ENCODE measurements around the gene INTU. TPM values are rescaled to one million over a fixed set of nuclear protein-coding genes. Genes with fewer than 3 reads are reported as not detected.

INTU gene
- total and polyA plus RNA-seq, 4 donors = 0.30 to 1.7 (median 1.1) TPM

- H3K4me1 ChIP-seq (ENCODE audit: control insufficient read depth in 4 of 4, insufficient read depth in 4 of 4, low read length in 3 of 4) = no peaks in the 10 kb centered on the region
- H3K4me3 ChIP-seq (ENCODE audit: low read depth in 1 of 3, low read length in 3 of 3) = no peak overlapping the region
- no peaks in the 10 kb centered on the region for H3K9me3 ChIP-seq (ENCODE audit: control insufficient read depth in 4 of 4, low read length in 3 of 4)
- TF ChIP-seq YY1 (IDR thresholded peaks at IDR 0.05) (no peak), RXRA (IDR thresholded peaks at IDR 0.05) (peak; percentile 21 to 31)
- 80% methylated on average over 2 of the region's 2 CpGs for WGBS
- H3K27me3 ChIP-seq (ENCODE audit: control insufficient read depth in 4 of 4, insufficient read depth in 4 of 4, low read length in 3 of 4) = no peaks in the 10 kb centered on the region
- no peaks in the 10 kb centered on the region for H3K36me3 ChIP-seq (ENCODE audit: control insufficient read depth in 4 of 4, insufficient read depth in 3 of 4, low read depth in 1 of 4, low read length in 3 of 4)
- H3K9ac ChIP-seq (ENCODE audit: low read depth in 1 of 2, low read length in 2 of 2) = no peak overlapping the region
- no peak for DNase-seq (ENCODE audit: low spot score)
- no peak overlapping the region for H3K27ac ChIP-seq (ENCODE audit: low read depth in 1 of 2, low read length in 2 of 2)
These were observed 126.6 kb downstream of the INTU start for GRCh38 chr4:127759228-127759820.

- Histone ChIP-seq H3K36me3 (ENCODE audit: control insufficient read depth in 4 of 4, insufficient read depth in 3 of 4, low read depth in 1 of 4, low read length in 3 of 4) (no peaks in the 10 kb centered on the region), H3K27me3 (ENCODE audit: control insufficient read depth in 4 of 4, insufficient read depth in 4 of 4, low read length in 3 of 4) (no peaks in the 10 kb centered on the region), H3K4me1 (ENCODE audit: control insufficient read depth in 4 of 4, insufficient read depth in 4 of 4, low read length in 3 of 4) (no peaks in the 10 kb centered on the region), H3K27ac (ENCODE audit: low read depth in 1 of 2, low read length in 2 of 2) (no peak overlapping the region), H3K4me3 (ENCODE audit: low read depth in 1 of 3, low read length in 3 of 3) (no peak overlapping the region), H3K9ac (ENCODE audit: low read depth in 1 of 2, low read length in 2 of 2) (no peak overlapping the region), H3K9me3 (ENCODE audit: control insufficient read depth in 4 of 4, low read length in 3 of 4) (no peaks in the 10 kb centered on the region)
- TF ChIP-seq EGR1 (IDR thresholded peaks at IDR 0.05; ENCODE audit: low read depth in 2 of 2) = no peak
- TF ChIP-seq MAX (IDR thresholded peaks at IDR 0.05) = no peak
- TF ChIP-seq HNF4G (IDR thresholded peaks at IDR 0.05) = no peak
- TF ChIP-seq RXRA (IDR thresholded peaks at IDR 0.05) = no peak
- peak; percentile 2 to 6 for TF ChIP-seq HNF4A (conservative IDR thresholded peaks at IDR 0.05)
- peak; percentile 71 for TF ChIP-seq SP1 (IDR thresholded peaks at IDR 0.05)
- TF ChIP-seq TAF1 (conservative IDR thresholded peaks at IDR 0.05) = no peak
- no peak for TF ChIP-seq ZBTB33 (IDR thresholded peaks at IDR 0.05)
- TF ChIP-seq NR2F2 (IDR thresholded peaks at IDR 0.05) = no peak
- TF ChIP-seq JUND (IDR thresholded peaks at IDR 0.05) = peak in 1 of 2 donors; percentile 22
- TF ChIP-seq CTCF (IDR thresholded peaks at IDR 0.05; ENCODE audit: low read depth, low read length, missing input control) = no peak
- TF ChIP-seq REST (IDR thresholded peaks at IDR 0.05) = no peak
- peak; percentile 68 for TF ChIP-seq FOXA2 (IDR thresholded peaks at IDR 0.05)
- TF ChIP-seq YY1 (IDR thresholded peaks at IDR 0.05) = no peak
- no peak for TF ChIP-seq FOXA1 (IDR thresholded peaks at IDR 0.05)
- TF ChIP-seq RAD21 (IDR thresholded peaks at IDR 0.05) = no peak
- TF ChIP-seq GABPA (IDR thresholded peaks at IDR 0.05 in 1 of 2, conservative IDR thresholded peaks at IDR 0.05 in 1 of 2) = no peak
- peak; percentile 21 for TF ChIP-seq ATF3 (IDR thresholded peaks at IDR 0.05)
- 47% methylated on average over 3 of the region's 3 CpGs for WGBS
- no peak for DNase-seq (ENCODE audit: low spot score)
These were observed 127.1 kb downstream of the INTU start for GRCh38 chr4:127759893-127760292.
